Stimulated activated naive CD8-positive, alpha-beta T cell treated with anti-CD3 and anti-CD28 coated beads, Interleukin-15, Interleukin-2, amounts not matched to agents 100 ng/mL and 50 ng/mL, for 24 hours (primary cell): ENCODE results near the gene ACOT12.
"Not testable (repeated sequence)": the region's sequence is repeated elsewhere in the genome, so short reads cannot be mapped to it uniquely, and the experiment has no call there.

Experiments used
- H3K27ac Mint-ChIP-seq: one replicate; pipeline ENCODE4 v1.8.0; 2021; ENCODE audit warnings: mild to moderate bottlenecking, mixed read lengths
- H3K27me3 Mint-ChIP-seq: one replicate; pipeline ENCODE4 v1.8.0; 2021; ENCODE audit warnings: mixed read lengths
- H3K36me3 Mint-ChIP-seq: one replicate; pipeline ENCODE4 v1.8.0; 2021; ENCODE audit warnings: low read depth, mixed read lengths
- H3K4me1 Mint-ChIP-seq: one replicate; pipeline ENCODE4 v1.8.0; 2021; ENCODE audit warnings: low read depth, mixed read lengths
- H3K4me3 Mint-ChIP-seq: one replicate; pipeline ENCODE4 v1.8.0; 2021; ENCODE audit warnings: mild to moderate bottlenecking, mixed read lengths
- H3K9me3 Mint-ChIP-seq: one replicate; pipeline ENCODE4 v1.8.0; 2021; ENCODE audit warnings: mixed read lengths

The ACOT12 gene

GRCh38 chr5:81302596-81302995 is 91.3 kb downstream of the ACOT12 start:
- peak overlapping the region; percentile 93 for H3K27ac Mint-ChIP-seq
- no peaks in the 10 kb centered on the region for H3K9me3 Mint-ChIP-seq
- H3K36me3 Mint-ChIP-seq = peaks cover 16% of the 10 kb centered on the region
- peaks cover 53% of the 10 kb centered on the region for H3K4me1 Mint-ChIP-seq
- H3K27me3 Mint-ChIP-seq = no peaks in the 10 kb centered on the region
- peak overlapping the region; percentile 88 for H3K4me3 Mint-ChIP-seq

GRCh38 chr5:81301271-81302015 is 92.5 kb downstream of the ACOT12 start, which contains the start of gene ZCCHC9:
Gene ZCCHC9, plus strand, starts transcription at chr5:81301587. Its CDS starts 3,171 bp downstream, at chr5:81304758.
- Mint-ChIP-seq H3K4me3 (peak within 1 kb of the TSS; percentile 88), H3K27ac (peak within 1 kb of the TSS; percentile 93), H3K36me3 (peaks cover 15% of the 10 kb centered on the region), H3K9me3 (no peaks in the 10 kb centered on the region), H3K27me3 (no peaks in the 10 kb centered on the region), H3K4me1 (peaks cover 56% of the 10 kb centered on the region)

- peak overlapping the region; percentile 93 for H3K27ac Mint-ChIP-seq
- peaks cover 56% of the 10 kb centered on the region for H3K4me1 Mint-ChIP-seq
- no peaks in the 10 kb centered on the region for H3K27me3 Mint-ChIP-seq
- H3K9me3 Mint-ChIP-seq = no peaks in the 10 kb centered on the region
- H3K4me3 Mint-ChIP-seq = peak overlapping the region; percentile 88
- H3K36me3 Mint-ChIP-seq = peaks cover 11% of the 10 kb centered on the region
These were observed 93.0 kb downstream of the ACOT12 start for GRCh38 chr5:81300921-81301270.

GRCh38 chr5:81297531-81297930 is 96.4 kb downstream of the ACOT12 start:
- Mint-ChIP-seq H3K4me1 (peaks cover 44% of the 10 kb centered on the region), H3K27ac (no peak overlapping the region)

GRCh38 chr5:81294021-81294420 is 99.9 kb downstream of the ACOT12 start:
- not testable (repeated sequence) for H3K4me3 Mint-ChIP-seq, H3K27ac Mint-ChIP-seq, H3K27me3 Mint-ChIP-seq
- H3K4me1 Mint-ChIP-seq = peaks cover 59% of the 10 kb centered on the region
- H3K9me3 Mint-ChIP-seq = peaks cover 23% of the 10 kb centered on the region
- H3K36me3 Mint-ChIP-seq = peaks cover 55% of the 10 kb centered on the region

More at GRCh38 chr5:81297531-81297930, 96.4 kb downstream of the ACOT12 start:
- Mint-ChIP-seq H3K36me3 (peaks cover 23% of the 10 kb centered on the region), H3K4me3 (no peak overlapping the region), H3K27me3 (no peaks in the 10 kb centered on the region), H3K9me3 (peaks cover 10% of the 10 kb centered on the region)

- Mint-ChIP-seq H3K9me3 (peaks cover 23% of the 10 kb centered on the region), H3K36me3 (peaks cover 57% of the 10 kb centered on the region), H3K27ac (no peak overlapping the region), H3K4me3 (no peak overlapping the region), H3K4me1 (peaks cover 59% of the 10 kb centered on the region), H3K27me3 (no peaks in the 10 kb centered on the region)
These were observed 101.8 kb downstream of the ACOT12 start for GRCh38 chr5:81292130-81292529.

- Mint-ChIP-seq H3K4me3 (no peak overlapping the region), H3K4me1 (peaks cover 75% of the 10 kb centered on the region), H3K9me3 (peaks cover 23% of the 10 kb centered on the region), H3K27ac (no peak overlapping the region), H3K36me3 (peaks cover 72% of the 10 kb centered on the region), H3K27me3 (no peaks in the 10 kb centered on the region)
These were observed 103.8 kb downstream of the ACOT12 start for GRCh38 chr5:81290146-81290545.

- Mint-ChIP-seq H3K9me3 (peaks cover 16% of the 10 kb centered on the region), H3K27me3 (no peaks in the 10 kb centered on the region), H3K4me3 (no peak overlapping the region), H3K4me1 (peaks cover 76% of the 10 kb centered on the region), H3K27ac (peak overlapping the region; percentile 21), H3K36me3 (peaks cover 60% of the 10 kb centered on the region)
These were observed 105.9 kb downstream of the ACOT12 start for GRCh38 chr5:81288021-81288433.

- peaks cover 62% of the 10 kb centered on the region for H3K4me1 Mint-ChIP-seq
- H3K36me3 Mint-ChIP-seq = peaks cover 52% of the 10 kb centered on the region
- H3K27ac Mint-ChIP-seq = no peak overlapping the region
- peaks cover 9% of the 10 kb centered on the region for H3K9me3 Mint-ChIP-seq
- no peaks in the 10 kb centered on the region for H3K27me3 Mint-ChIP-seq
- H3K4me3 Mint-ChIP-seq = no peak overlapping the region
These were observed 107.8 kb downstream of the ACOT12 start for GRCh38 chr5:81286059-81286617.

GRCh38 chr5:81283976-81284375 is 110.0 kb downstream of the ACOT12 start:
- Mint-ChIP-seq H3K9me3 (no peaks in the 10 kb centered on the region), H3K4me3 (no peak overlapping the region), H3K4me1 (peaks cover 41% of the 10 kb centered on the region), H3K27me3 (no peaks in the 10 kb centered on the region), H3K27ac (no peak overlapping the region), H3K36me3 (peaks cover 35% of the 10 kb centered on the region)
